Stimulated activated CD4-positive, alpha-beta T cell treated with anti-CD3 and anti-CD28 coated beads, Interleukin-1b, Interleukin-23, amount 100 ng/mL, for 48 hours (primary cell): ENCODE data around the gene ATXN10.
"Not testable (repeated sequence)": the region's sequence is repeated elsewhere in the genome, so short reads cannot be mapped to it uniquely, and the experiment has no call there.

Experiments used
- DNase-seq: peaks from one replicate; pipeline ENCODE4 v3.0.0-alpha.2; 2020

Gene ATXN10

DNA sequence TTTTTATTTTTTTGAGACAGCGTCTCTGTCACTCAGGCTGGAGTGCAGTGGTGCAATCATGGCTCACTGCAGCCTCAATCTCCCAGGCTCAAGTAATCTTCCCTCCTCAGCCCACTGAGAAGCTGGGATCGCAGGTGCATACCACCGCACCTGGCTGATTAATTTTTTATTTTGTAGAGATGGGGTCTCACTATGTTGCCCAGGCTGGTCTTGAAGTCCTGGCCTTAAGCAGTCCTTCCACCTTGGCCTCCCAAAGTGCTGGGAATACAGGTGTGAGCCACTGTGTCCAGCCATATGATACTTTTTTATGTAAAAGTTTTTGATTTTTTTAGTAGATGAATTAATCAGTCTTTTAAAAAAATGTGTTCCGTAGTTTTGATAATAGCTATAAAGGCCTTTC lies 42.8 kb downstream of the ATXN10 start:
- not testable (repeated sequence) for DNase-seq

DNA sequence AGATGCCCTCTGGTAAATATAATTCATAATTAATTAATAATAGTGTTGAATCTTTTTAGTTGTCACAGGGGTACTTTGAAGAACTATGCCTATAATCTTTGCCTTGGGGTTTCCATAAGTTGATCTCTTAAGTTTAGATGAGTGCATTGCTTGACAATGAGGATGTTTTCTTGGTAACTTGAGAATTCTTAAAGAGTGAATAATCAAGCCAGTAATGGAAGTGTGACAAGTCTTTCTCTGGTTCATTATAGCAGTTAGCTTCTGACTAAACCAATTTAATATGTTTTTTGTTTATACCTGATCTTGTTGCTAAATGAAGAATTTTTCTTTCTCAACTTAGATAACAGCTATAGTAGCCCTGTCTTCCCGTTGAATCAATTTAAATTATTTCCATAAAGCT lies 46.2 kb downstream of the ATXN10 start:
- no peak for DNase-seq

DNA sequence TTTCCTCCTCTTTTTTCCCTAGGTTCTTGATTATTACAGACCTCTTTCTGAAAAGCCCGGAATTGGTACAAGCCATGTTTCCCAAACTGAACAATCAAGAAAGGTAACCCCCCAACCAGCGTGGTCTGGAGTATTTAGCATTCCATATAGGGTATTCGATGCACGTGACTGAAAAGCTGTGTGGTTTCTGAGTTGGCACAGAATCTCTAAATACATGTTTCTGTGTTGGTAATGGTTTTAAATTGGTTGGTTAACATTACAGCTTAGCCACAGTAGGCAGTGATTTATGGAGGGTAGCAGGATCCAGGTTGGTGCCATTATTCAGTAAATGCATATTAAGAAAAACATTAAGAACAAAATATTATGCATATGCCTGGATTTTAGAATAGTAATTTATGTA lies 46.8 kb downstream of the ATXN10 start:
- no peak for DNase-seq

DNA sequence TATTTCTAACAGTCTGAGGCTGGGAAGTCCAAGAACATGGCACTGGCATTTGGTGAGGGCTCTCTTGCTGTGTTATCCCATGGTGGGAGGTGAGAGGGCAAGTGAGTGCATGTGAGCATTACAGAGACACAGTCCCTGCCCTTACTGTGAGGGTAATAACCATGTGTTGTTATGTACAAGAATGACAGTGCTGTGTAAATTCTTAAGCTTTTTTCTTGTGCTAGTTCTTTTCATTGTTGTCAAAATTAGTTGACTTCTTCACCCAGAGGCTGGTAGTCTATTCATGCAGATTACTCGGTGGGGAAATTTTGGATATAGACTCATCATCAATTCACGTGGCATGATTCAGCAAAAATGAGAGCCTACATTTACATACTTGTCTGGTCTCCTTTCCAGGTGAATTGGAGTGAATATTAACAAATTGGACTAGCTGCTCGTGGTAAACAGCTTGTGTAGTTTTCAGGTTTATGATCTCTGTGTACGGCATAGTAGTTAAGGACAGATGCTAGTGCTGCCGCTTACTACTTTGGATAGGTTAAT lies 49.3 kb downstream of the ATXN10 start:
- no peak for DNase-seq

DNA sequence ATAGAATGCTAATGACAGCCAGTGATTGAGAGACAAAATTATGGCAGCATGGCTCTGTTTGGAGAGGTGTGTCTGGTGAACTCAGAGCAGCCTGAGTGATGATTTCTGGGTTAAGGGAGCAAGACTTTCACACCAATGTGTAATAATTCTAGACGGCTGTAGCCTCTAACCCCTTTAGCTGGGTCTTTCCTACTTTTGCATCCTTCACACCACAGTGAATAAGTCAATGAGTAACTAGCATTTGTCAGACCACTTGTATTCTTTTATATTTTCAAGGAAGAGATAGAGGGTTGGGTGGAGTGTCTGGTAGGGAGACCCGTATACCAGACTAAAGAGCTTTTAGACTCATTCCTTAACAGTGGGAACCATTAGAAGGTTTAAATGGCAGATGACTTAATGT lies 50.4 kb downstream of the ATXN10 start:
- no peak for DNase-seq

DNA sequence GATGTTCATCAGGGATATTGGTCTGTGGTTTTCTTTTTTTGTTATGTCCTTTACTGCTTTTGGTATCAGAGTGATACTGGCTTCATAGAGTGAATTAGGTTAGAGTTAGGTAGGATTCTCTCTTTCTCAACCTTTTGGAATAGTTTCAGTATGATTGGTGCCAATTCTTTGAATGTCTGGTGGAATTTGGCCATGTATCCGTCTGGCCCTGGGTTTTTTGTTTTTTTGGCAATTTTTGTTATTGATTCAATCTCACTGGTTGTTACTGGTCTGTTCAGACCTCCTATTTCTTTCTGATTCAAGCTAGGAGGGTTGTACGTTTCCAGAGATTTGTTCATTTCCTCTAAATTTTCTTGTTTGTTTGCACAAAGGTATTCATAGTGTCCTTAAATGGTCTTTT lies 54.4 kb downstream of the ATXN10 start:
- no peak for DNase-seq

DNA sequence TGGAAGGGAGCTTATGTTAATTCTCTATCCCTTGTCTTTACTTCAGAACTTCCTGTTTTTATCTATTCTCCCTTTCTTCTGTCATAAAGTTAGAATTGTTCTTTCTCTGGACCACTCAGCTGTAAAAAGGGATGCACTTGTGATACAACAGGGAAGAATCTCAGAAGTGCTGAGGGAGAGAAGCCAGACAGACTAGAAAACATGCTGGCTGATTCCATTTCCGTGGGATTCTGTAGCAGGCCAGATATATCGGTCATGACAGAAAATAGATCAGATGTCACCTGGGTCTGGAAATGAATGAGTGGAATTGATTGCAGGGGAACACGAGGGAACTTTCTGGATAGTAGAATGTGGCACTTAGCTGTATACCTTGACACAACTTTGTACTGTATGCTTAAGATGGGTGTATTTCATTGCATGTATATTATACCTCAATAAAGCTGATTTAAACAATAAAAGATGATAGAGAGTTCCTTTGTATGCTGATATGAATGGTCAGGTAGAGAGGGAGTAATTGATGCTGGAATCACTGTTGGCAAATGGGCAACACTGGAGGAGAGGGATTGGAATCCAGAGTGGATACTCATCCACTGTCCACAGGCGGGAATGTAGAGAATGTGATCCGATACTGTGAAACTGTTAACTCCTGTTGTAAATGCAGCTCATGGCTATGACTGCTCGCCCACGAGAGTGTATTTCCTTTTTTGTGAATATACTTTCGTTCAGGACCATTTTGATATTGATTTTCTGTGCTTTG lies 59.6 kb downstream of the ATXN10 start:
- DNase-seq = no peak

DNA sequence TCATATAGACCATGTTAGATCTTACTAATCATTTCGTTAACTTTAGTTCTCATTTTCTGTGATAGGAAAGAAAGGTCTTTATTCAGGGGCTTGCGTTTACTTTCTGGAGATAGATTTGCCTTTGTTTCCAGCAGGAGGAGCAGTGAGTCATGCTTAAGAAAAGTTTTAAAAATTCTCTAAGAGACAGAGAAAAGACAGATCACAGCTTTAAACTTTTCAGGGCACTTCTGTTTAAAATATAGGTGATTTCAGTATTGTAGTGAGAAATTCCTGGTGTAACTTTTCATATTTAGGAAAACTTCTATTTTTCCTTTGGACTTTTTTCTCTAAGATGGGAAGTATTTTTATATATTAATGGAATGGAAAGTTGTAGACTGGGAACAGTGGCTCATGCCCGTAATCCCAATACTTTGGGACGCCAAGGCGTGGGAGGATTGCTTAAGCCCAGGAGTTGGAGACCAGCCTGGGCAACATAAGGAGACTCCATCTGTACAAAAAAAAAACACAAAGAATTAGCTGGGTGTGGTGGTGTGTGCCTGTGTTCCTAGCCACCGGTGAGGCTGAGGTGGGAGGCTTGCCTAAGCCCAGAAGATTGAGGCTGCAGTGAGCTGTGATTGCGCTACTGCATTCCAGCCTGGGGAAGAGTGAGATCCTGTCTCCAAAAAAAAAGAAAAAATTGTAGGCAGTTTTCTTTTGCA lies 60.3 kb downstream of the ATXN10 start:
- no peak for DNase-seq

DNA sequence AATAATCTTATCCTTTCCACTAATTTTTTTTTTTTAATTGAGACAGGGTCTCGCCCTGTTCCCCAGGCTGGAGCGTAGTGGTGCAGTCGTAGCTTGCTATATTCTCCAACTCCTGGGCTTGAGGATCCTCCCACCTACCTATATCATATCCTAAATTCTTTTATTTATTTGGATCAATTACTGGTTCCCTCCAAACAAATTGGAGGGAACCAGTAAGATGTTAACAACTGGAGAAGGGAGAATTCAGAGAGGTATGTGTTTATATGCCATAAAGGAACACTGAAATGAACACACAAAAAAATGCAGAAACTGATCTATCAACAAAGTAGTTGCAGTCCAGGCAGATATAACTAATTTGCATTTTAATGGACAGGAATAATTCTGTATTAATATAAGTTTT lies 63.6 kb downstream of the ATXN10 start:
- no peak for DNase-seq

DNA sequence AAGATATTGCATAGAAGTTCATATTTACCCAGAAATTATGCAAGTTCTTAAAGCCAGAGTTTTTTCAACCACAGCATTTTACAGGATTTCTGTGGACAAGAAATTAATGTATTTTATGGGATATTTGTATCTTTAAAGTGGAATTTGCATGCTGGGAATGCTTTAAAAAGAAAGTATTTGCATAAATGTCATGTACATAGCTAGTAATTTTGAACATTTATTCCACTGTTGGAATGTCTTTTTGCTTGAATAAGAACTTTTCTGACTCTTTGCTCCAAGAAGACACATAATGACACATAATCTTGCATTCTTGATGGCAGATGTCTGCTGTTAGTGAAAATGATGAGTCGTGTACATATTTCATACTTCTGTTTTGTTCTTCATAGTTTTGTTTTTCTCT lies 66.6 kb downstream of the ATXN10 start:
- no peak for DNase-seq

DNA sequence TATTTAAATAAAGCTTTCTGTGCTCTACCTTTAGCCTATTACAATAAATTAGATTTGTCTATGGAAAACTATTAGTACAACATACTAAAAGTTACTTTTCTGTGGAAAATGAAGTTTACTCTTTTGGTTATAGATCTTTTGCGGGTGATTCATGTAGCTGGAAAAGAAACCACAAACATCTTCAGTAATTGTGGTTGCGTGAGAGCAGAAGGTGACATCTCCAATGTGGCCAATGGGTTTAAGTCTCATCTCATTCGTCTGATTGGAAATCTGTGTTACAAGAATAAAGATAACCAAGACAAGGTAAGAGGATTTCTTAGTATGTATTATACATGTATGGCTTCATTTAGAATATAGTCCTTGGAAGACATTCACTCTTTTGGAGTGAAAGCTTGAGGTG lies 68.6 kb downstream of the ATXN10 start:
- no peak for DNase-seq

DNA sequence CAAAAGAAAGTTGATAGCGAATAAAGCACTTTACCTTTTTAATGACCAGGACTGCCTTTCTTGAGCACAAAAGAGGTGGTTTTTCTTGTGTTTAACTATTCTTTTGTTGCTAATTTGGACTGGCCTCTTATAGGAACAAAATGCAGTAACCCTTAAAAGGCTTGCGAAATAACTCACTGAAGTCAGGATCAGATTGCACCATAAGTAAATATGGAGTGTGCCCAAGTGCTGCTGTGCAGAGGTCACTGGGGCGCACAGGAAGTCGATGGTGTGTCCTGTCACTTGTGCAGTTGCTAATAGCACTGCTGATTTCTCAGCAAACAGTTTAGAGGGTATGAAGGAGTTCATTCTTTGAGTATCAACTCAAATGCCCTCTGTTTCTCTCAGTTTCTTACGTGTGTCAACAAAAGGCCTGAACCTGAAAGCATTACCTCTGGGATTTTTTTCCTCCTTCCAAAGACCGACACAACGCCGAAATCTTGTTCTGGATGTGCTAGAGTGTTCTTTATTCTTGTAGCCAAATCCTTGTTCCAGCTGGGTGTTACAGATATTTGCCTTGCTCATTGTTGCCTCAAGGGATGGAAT lies 71.3 kb downstream of the ATXN10 start:
- DNase-seq = no peak

DNA sequence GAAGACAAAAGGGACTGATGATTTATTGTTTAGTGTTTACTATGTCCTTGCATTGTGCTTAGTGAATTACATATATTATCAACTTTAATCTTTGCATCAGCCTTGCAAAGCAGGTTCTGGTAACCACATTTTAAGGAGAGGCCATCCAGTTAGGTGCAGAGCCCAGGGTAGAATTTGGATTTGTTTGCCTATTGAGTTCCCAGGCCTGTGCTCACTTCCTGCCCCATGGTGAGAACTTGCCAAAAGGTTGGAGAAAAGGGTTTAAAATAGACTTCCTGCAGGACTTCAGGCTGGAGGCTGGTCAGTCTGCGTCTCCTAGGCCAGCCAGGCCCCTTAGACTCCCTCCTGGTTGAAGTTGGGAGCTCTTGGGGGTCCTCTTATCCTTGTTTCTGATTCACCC lies 72.1 kb downstream of the ATXN10 start:
- DNase-seq = no peak

DNA sequence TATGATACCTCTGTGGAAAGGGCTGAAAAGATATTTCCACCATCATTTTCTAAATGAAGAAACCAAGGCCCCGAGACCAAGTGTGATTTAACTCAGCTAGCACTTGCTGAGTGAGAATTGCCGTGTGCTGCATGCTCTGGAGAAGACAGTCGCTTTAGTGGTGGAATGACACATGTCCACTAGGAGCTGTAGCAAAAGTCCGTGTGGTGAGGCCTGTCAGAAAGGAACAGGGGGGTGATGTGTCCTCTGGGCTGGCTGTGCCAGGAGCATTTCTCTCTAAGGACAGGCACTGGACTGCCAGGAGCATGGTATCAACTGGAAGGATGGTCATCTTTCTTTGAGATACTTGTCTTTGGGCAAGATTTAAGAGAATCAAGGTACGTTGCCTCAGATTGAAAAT lies 72.8 kb downstream of the ATXN10 start:
- DNase-seq = no peak

DNA sequence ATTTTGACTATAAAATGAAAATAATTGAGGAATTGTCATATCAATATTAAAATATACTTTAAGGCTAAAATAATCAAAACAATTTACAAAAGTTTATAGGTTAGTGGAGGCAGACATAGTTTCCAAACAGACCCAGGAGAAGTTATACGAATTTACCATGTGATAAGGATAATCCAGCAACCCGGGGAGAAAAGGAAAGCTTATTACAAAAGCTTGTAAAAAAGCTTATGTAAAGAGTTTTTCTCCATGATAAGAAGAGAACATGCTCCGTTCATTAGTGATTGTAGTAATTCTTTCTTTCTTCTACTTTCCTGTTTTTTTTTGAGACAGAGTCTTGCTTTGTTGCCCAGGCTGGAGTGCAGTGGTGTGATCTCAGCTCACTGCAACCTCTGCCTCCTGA lies 79.0 kb downstream of the ATXN10 start:
- no peak for DNase-seq

DNA sequence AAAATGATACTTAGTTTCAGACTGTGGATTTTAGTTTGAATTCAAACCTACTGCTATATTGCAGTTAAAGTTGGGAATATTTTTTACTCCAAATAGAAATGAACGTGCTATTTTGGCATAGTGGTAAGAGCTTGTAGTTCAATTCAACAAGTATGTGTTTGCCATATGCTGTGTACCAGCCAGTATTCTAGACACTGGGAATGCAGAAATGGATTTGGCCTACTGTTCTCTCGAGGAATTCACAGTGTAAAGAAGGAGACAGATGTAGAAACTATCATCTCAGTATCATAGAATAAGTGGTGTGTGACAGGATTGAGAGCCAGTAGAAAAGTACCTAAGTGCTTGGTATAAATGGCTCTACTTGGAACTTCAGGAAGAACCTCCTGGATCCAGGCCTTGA lies 80.4 kb downstream of the ATXN10 start:
- no peak for DNase-seq

DNA sequence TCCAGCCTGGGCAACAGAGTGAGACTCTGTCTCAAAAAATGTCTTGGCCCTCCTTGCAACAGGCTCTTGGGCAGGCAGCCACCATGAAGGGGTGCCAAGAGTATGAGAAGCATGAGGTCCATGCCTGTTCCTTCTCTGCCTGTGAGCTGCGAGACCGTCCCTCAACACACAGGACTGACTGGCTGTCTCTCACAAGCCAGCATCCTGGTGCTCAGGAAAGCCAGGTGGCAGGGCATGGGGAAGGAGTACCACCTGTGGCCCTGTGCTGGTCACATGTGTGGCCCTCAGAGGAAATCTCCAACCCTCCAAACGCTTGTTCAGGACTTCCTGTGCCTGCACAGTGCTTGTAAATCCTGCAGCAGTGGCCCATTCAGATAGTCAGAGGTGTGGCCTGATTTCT lies 83.2 kb downstream of the ATXN10 start:
- no peak for DNase-seq

DNA sequence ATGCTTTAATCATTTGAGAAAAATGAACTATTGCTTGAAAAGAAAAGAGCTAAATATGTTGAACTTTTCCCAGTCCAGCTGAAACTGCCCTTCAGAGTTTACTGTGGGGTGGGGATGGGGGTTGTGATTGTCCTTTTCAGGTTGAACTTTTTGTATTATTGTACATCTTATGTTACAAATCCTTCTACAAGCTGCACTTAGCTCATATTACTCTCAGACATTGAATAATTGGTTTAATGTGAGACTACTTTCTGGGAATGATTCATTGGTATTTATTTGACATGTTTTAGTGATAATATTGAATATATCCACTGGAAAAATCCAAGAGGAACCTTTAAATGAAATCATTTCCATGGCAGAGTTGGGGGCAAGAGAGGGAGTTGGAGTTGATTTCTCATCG lies 84.9 kb downstream of the ATXN10 start:
- no peak for DNase-seq

DNA sequence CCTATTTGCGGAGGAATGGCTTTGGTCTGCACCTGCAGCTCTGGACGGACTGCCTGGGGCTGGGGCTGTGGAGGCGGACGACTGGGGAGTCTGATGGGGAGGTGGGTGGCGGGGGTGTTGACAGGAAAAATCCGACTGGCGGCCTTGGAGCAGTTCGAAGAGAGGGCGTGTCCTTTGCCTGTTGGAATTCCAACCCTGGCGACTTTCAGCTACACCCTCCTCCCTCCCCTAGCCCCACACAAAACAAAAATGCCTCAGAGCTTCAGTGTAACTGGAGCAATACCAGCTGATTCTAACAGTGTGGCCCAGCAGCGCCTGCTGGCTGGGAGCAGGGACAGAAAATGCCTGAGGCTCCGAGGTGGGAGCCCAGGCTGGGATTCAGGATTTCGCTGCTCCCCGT lies 85.4 kb downstream of the ATXN10 start:
- DNase-seq = no peak

DNA sequence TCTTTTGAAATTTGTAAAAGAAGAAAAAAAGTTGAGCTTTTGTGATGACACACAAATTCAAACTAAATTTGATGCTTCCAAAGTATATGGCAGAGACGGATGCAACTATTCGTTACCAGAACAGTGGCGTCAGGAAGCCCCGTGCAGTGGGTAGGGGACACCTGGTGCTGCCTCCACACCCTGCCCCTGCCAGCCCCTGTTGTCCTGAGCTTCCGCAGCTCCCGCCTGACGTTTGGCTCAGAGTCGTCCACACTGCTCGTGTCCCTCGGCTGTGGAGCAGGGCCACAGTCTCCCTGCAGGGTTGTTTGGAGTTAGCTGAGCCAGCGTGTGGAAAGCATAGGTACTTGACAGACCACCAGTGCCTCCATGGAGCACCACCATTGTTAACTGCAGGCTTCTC lies 86.3 kb downstream of the ATXN10 start:
- DNase-seq = no peak

DNA sequence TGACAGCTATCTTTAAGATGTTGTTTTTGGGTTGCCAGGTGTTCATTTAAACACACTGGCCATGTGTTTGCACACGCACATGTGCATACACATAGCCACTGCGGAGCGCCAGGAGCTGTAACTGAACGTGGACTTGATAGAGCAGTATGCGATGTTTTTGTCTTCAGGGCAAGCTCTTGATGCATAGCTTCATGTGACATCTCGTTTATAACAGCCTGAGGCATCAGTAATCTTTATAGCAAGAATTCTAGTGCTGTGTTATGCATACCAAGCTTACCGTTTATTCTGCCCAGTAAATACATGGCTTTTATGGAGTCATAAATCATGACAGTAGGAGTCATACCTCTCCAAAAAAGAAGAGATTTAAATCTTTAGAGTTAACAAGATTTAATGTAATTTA lies 87.0 kb downstream of the ATXN10 start:
- DNase-seq = no peak

DNA sequence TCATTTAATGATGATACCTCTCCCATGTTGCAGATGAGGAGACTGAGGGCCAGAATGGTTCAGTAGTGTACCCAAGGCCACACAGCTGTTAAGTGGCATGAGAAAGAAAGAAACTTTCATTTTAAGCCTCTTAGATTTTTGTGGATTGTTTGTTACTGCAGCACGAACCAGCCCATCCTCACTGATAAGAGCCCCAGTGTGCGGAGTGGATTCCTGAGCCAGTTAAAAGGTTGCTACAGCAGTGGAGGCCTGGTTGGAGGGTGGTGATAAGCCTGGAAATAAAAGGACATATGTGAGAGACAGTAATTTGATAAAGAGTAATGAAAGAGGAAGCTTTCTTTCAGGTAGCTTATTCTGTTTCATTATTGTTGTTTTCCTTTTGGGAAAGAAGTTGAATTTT lies 89.0 kb downstream of the ATXN10 start:
- no peak for DNase-seq

DNA sequence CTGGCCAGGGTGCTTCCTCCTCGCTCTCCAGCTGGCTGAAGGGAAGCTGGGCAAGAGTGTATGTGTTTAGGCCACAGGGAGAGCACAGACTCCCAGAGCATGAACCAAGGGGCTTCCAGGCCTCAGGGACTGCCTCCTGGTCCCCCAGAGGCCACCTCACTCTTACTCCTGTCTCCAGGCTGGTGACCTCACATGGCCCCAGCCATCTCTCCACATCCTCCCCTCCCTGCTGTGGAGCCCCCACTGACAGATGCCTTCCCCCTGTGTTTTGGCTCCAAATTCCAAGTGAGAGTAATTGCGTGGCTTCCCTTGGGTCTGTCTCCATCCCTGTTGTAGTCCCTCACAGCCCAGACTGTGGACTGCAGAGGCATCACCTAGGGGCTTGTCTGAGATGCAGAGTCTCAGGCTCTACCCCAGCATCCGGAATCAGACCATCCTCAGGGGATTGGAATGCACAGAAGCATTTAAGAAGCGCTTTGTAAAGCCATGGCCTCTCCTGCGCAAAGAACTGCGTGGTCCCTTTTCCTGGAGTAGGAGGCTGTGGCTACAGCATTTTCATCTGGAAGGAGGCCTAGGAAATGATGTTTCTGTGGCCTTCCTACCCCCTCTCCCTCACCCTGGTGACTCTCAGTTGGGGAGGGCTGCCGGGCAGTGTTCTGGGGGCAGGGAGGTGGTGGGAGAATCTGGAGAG lies 91.1 kb downstream of the ATXN10 start:
- DNase-seq = no peak

DNA sequence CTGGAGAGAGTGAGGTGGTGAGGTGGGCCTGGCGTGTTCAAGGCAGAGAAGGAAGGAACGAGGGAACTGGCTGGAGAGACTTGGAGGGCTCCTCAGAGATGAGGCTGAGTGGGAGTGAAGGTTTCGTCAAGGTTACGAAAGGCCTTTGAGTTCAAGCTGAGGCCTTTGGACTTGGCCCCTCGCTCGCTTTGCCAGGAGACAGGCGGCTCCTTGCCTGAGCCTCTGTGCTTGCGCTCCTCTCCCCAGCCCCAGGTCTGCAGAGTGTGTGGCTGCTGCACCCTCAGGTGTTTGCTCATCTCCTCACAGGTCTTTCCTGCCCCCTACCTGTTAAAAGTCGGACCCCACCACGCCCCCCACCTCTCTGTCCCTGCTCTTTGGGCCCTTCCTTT lies 91.6 kb downstream of the ATXN10 start:
- no peak for DNase-seq
